K562 (cell line): ENCODE results near the gene CD300A. TPM values are rescaled to one million over a fixed set of nuclear protein-coding genes. Genes with fewer than 3 reads are reported as not detected.

ENCODE experiments used
- EP400 ChIP-seq: fragments of 450-650 bp; IDR thresholded peaks from 2 replicates; pipeline ENCODE4 v1.6.1; 2017; ENCODE audit warnings: antibody characterized with exemption, mild to moderate bottlenecking, moderate library complexity
- JUND ChIP-seq, 2 experiments: IDR thresholded peaks; 2 replicates in 1 of 2; 3 replicates in 1 of 2; pipeline ENCODE4 v1.6.1; 2011; ENCODE audit warnings: borderline replicate concordance in 2 of 2, low read depth in 2 of 2, low read length in 2 of 2, improper control_type of control experiment in 1 of 2, missing biosample characterization in 1 of 2, missing genetic modification characterization in 1 of 2, missing genetic modification reagents in 1 of 2
- PHF20 ChIP-seq: fragments of 450-650 bp; IDR thresholded peaks from 2 replicates; pipeline ENCODE4 v1.6.1; 2018; ENCODE audit not compliant: partially characterized antibody
- SETDB1 ChIP-seq: IDR thresholded peaks from one replicate; pipeline ENCODE4 v1.6.1; 2012; ENCODE audit warnings: low read length, control low read depth, inconsistent platforms
- SIN3B ChIP-seq: fragments of 450-650 bp; IDR thresholded peaks from 2 replicates; pipeline ENCODE4 v1.6.1; 2017; ENCODE audit warnings: low read depth, mild to moderate bottlenecking, moderate library complexity
- TSC22D4 ChIP-seq: fragments of 450-650 bp; IDR thresholded peaks from 2 replicates; pipeline ENCODE4 v1.6.1; 2016; ENCODE audit warnings: missing genetic modification characterization, missing biosample characterization, control low read depth
- ZBTB1 ChIP-seq: sonication (generic); formaldehyde crosslinking; IDR thresholded peaks from 2 replicates; pipeline ENCODE4 v1.8.1; 2023; ENCODE audit warnings: missing genetic modification reagents, low read depth, mild to moderate bottlenecking, borderline replicate concordance
- ZNF830 ChIP-seq: fragments of 250-450 bp; sonication (Bioruptor Pico); IDR thresholded peaks from 2 replicates; pipeline ENCODE4 v1.5.0; 2021; ENCODE audit warnings: mild to moderate bottlenecking
- ZSCAN32 ChIP-seq: fragments of 450-650 bp; formaldehyde crosslinking; IDR thresholded peaks from 2 replicates; pipeline ENCODE4 v1.4.0; 2020; ENCODE audit warnings: mild to moderate bottlenecking, moderate library complexity
- polyA plus RNA-seq, 8 experiments: library from polyadenylated mRNA; depleted of rRNA in 4 of 8; stranded (reverse) in 5 of 8; unstranded in 3 of 8; fragments of >200 nt; fragmentation: Nextera tagmentation in 2 of 8; fragmentation: Illumina TruSeq in 1 of 8; extraction: Ambion mirVana in 2 of 8; extraction: Trizol in 1 of 8; gene quantifications; 2 replicates each; pipeline versions ENCODE4 v1.2.1 to v1.2.3, GENCODE V29; 2011 to 2014; ENCODE audit warnings: inconsistent platforms in 1 of 8, missing spikeins in 1 of 8
- total RNA-seq, 7 experiments: library from RNA; depleted of rRNA in 6 of 7; stranded (reverse); fragments of >200 nt in 6 of 7; fragmentation: Illumina TruSeq in 2 of 7; extraction: Trizol in 2 of 7; gene quantifications; 2 replicates each; pipeline versions ENCODE4 v1.2.1 to v1.2.3, GENCODE V29; 2011 to 2021; ENCODE audit warnings: low replicate concordance in 1 of 7
- TF ChIP-seq, protein P1 (sequence below): fragments of 450-650 bp; formaldehyde crosslinking; IDR thresholded peaks from 2 replicates; pipeline ENCODE4 v1.4.0; 2020; ENCODE audit warnings: mild to moderate bottlenecking, moderate library complexity
- TF ChIP-seq, protein P2 (sequence below): fragments of 450-650 bp; IDR thresholded peaks from 2 replicates; pipeline ENCODE4 v1.6.1; 2018; ENCODE audit not compliant: partially characterized antibody
- TF ChIP-seq, protein P3 (sequence below): IDR thresholded peaks from 2 replicates; pipeline ENCODE4 v1.6.1; 2011; ENCODE audit warnings: borderline replicate concordance, low read depth, mild to moderate bottlenecking, moderate library complexity, low read length; ENCODE audit not compliant: insufficient read depth, poor library complexity, severe bottlenecking
- TF ChIP-seq, protein P4 (sequence below): IDR thresholded peaks from 3 replicates; pipeline ENCODE4 v1.6.1; 2011; ENCODE audit warnings: borderline replicate concordance, mild to moderate bottlenecking; ENCODE audit not compliant: insufficient read length, insufficient read depth
- TF ChIP-seq, protein P5 (sequence below): sonication (generic); formaldehyde crosslinking; IDR thresholded peaks from 2 replicates; pipeline ENCODE4 v1.8.0; 2022; ENCODE audit warnings: missing genetic modification reagents, mild to moderate bottlenecking, moderate library complexity, borderline replicate concordance
- TF ChIP-seq, protein P6 (sequence below): fragments of 450-650 bp; formaldehyde crosslinking; IDR thresholded peaks from 2 replicates; pipeline ENCODE4 v1.4.0; 2022; ENCODE audit warnings: mild to moderate bottlenecking, moderate library complexity

CD300A gene
- total and polyA plus RNA-seq, 9 of the 15 experiments (the other 6 are each of a cell fraction or from before 2014, with no cell fraction given): 0.21 to 1.7 (median 0.41) TPM; not detected in 1

DNA sequence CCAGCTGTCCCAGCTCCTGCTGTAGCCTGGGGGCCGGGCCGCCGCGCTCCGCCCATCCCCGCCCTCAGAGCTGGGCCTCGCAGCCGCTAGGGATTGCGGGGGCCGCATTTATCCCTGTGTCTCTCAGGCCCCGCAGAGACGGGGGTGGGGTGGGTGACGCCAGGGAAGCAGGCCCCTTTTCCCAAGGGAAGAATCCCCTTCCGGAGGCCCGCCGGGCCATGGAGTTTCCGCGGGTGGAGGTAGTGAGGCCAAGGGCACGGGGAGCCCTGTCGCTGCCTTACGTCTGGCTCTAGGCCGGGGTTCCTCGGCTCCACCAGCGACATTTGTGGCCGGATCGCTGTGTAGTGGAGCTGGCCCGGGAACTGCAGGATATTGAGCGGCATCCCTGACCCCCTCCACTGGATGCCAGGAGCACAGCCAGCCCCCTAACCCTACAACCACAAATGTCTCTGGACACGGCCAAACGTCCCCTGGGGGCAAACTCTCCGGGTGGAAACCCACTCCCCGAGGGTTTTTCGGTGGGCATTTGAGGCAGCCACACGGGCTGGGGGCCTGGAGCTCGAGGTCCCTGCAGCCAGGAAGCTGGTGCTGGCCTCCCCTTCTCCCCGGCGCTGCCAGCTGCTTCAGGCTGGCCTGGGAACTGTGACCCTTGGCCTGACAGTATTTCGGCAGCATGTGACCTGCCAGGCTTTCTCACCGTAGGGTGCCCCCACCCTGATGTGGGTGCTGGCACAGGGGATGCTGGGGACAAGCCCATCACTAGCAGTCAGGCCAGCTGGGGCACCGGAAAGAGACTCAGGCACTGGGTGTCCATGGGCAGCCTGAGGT lies 12.0 kb upstream of the CD300A start (continued):
- TF ChIP-seq ZSCAN32 (CRISPR knock-in tag) (peak; percentile 9; the same call in 1 of the 2 replicates), PHF20 (peak; percentile 38), JUND (IDR thresholded peaks at IDR 0.05; ENCODE audit: borderline replicate concordance, low read depth, low read length) (0 out of 2 replicates have a peak, but pooled peaks have one; percentile 10), JUND (tag; IDR thresholded peaks at IDR 0.05; ENCODE audit: borderline replicate concordance, low read depth, low read length) (no peak), TSC22D4 (no peak), SETDB1 (no peak), ZNF830 (CRISPR knock-in tag) (peak; percentile 81; the same call in 1 of the 2 replicates), EP400 (no peak), SIN3B (no peak), ZBTB1 (CRISPR knock-in tag) (no peak)
- TF ChIP-seq, protein P1, sequence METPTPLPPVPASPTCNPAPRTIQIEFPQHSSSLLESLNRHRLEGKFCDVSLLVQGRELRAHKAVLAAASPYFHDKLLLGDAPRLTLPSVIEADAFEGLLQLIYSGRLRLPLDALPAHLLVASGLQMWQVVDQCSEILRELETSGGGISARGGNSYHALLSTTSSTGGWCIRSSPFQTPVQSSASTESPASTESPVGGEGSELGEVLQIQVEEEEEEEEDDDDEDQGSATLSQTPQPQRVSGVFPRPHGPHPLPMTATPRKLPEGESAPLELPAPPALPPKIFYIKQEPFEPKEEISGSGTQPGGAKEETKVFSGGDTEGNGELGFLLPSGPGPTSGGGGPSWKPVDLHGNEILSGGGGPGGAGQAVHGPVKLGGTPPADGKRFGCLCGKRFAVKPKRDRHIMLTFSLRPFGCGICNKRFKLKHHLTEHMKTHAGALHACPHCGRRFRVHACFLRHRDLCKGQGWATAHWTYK (CRISPR knock-in tag): peak; percentile 49; the same call in 1 of the 2 replicates
- TF ChIP-seq, protein P2, sequence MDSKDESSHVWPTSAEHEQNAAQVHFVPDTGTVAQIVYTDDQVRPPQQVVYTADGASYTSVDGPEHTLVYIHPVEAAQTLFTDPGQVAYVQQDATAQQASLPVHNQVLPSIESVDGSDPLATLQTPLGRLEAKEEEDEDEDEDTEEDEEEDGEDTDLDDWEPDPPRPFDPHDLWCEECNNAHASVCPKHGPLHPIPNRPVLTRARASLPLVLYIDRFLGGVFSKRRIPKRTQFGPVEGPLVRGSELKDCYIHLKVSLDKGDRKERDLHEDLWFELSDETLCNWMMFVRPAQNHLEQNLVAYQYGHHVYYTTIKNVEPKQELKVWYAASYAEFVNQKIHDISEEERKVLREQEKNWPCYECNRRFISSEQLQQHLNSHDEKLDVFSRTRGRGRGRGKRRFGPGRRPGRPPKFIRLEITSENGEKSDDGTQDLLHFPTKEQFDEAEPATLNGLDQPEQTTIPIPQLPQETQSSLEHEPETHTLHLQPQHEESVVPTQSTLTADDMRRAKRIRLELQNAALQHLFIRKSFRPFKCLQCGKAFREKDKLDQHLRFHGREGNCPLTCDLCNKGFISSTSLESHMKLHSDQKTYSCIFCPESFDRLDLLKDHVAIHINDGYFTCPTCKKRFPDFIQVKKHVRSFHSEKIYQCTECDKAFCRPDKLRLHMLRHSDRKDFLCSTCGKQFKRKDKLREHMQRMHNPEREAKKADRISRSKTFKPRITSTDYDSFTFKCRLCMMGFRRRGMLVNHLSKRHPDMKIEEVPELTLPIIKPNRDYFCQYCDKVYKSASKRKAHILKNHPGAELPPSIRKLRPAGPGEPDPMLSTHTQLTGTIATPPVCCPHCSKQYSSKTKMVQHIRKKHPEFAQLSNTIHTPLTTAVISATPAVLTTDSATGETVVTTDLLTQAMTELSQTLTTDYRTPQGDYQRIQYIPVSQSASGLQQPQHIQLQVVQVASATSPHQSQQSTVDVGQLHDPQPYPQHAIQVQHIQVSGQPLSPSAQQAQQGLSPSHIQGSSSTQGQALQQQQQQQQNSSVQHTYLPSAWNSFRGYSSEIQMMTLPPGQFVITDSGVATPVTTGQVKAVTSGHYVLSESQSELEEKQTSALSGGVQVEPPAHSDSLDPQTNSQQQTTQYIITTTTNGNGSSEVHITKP: peak; percentile 67
- TF ChIP-seq, protein P3, sequence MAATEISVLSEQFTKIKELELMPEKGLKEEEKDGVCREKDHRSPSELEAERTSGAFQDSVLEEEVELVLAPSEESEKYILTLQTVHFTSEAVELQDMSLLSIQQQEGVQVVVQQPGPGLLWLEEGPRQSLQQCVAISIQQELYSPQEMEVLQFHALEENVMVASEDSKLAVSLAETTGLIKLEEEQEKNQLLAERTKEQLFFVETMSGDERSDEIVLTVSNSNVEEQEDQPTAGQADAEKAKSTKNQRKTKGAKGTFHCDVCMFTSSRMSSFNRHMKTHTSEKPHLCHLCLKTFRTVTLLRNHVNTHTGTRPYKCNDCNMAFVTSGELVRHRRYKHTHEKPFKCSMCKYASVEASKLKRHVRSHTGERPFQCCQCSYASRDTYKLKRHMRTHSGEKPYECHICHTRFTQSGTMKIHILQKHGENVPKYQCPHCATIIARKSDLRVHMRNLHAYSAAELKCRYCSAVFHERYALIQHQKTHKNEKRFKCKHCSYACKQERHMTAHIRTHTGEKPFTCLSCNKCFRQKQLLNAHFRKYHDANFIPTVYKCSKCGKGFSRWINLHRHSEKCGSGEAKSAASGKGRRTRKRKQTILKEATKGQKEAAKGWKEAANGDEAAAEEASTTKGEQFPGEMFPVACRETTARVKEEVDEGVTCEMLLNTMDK: no peak
- TF ChIP-seq, protein P4, sequence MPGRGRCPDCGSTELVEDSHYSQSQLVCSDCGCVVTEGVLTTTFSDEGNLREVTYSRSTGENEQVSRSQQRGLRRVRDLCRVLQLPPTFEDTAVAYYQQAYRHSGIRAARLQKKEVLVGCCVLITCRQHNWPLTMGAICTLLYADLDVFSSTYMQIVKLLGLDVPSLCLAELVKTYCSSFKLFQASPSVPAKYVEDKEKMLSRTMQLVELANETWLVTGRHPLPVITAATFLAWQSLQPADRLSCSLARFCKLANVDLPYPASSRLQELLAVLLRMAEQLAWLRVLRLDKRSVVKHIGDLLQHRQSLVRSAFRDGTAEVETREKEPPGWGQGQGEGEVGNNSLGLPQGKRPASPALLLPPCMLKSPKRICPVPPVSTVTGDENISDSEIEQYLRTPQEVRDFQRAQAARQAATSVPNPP: no peak
- TF ChIP-seq, protein P5, sequence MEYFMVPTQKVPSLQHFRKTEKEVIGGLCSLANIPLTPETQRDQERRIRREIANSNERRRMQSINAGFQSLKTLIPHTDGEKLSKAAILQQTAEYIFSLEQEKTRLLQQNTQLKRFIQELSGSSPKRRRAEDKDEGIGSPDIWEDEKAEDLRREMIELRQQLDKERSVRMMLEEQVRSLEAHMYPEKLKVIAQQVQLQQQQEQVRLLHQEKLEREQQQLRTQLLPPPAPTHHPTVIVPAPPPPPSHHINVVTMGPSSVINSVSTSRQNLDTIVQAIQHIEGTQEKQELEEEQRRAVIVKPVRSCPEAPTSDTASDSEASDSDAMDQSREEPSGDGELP (CRISPR knock-in tag): peak; percentile 97
- TF ChIP-seq, protein P6, sequence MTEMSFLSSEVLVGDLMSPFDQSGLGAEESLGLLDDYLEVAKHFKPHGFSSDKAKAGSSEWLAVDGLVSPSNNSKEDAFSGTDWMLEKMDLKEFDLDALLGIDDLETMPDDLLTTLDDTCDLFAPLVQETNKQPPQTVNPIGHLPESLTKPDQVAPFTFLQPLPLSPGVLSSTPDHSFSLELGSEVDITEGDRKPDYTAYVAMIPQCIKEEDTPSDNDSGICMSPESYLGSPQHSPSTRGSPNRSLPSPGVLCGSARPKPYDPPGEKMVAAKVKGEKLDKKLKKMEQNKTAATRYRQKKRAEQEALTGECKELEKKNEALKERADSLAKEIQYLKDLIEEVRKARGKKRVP (CRISPR knock-in tag): no peak
